Erythroblast (primary cell): ENCODE measurements around the gene SURF6.

Experiments
- GATA1 ChIP-seq: IDR thresholded peaks from 2 replicates; pipeline ENCODE4 v1.6.1; 2011; ENCODE audit warnings: low read depth, mild to moderate bottlenecking, control low read depth, low read length, moderate library complexity
- POLR2A ChIP-seq: IDR thresholded peaks from 2 replicates; pipeline ENCODE4 v1.6.1; 2011; ENCODE audit warnings: mild to moderate bottlenecking, low read length

DNA sequence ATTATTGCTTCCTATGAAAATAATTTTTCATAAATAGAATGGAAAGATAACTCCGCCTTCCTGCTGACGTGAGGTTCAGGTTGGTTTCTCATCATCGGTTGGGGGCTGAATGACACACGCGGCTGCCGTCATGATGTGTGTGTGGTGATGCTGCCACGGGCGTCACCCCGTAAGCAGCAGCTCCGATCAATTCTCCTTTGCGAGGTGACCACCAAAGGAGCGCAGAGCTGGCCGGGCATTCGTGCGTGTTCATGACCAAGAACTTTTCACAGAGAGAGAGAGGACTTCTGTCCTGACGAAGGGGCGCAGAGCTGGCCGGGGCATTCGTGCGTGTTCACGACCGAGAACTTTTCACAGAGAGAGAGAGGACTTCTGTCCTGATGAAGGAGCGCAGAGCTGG is 30.3 kb downstream of the SURF6 start:
- TF ChIP-seq POLR2A (no peak), GATA1 (no peak)
